Naive thymus-derived CD8-positive, alpha-beta T cell (primary cell): Measurements from ENCODE around the gene MAGI1. TPM values are rescaled to one million over a fixed set of nuclear protein-coding genes. Genes with fewer than 3 reads are reported as not detected.

Experiments used
- ATAC-seq, 2 donors: fragments of 150-1000 bp; cut with Tn5 transposase in 1 of 2; sonication (Bioruptor Pico), chemical (Tn5 transposase) in 1 of 2; 1 replicate in 1 of 2; 2 replicates in 1 of 2; pipeline ENCODE4 v1.10.0; 2021; ENCODE audit warnings: mild to moderate bottlenecking in 2 of 2, moderate library complexity in 2 of 2
- POLR2A ChIA-PET: fragments of 350-600 bp; sonication (Branson Sonifier 250); formaldehyde crosslinking; loops from one replicate; lab custom pipeline; 2021; ENCODE audit warnings: antibody characterized with exemption; lab: Charles Lee
- DNase-seq, 10 donors: peaks; one replicate each; pipeline versions ENCODE4 v3.0.0 to v3.0.0-alpha.2; 2020 to 2022
- H3K27ac Mint-ChIP-seq, 10 donors: one replicate each; pipeline ENCODE4 v1.8.0; 2020 to 2022; ENCODE audit warnings: mild to moderate bottlenecking in 10 of 10, mixed read lengths in 10 of 10, moderate library complexity in 4 of 10, inconsistent platforms in 1 of 10
- H3K27me3 Mint-ChIP-seq, 5 donors: one replicate each; pipeline ENCODE4 v1.8.0; 2021 to 2022; ENCODE audit warnings: mixed read lengths in 5 of 5
- H3K36me3 Mint-ChIP-seq, 3 donors: one replicate each; pipeline ENCODE4 v1.8.0; 2020 to 2022; ENCODE audit warnings: mixed read lengths in 3 of 3, mild to moderate bottlenecking in 2 of 3, inconsistent platforms in 1 of 3
- H3K4me1 Mint-ChIP-seq, 4 donors: one replicate each; pipeline ENCODE4 v1.8.0; 2021 to 2022; ENCODE audit warnings: mixed read lengths in 4 of 4
- H3K4me3 Mint-ChIP-seq, 10 donors: one replicate each; pipeline ENCODE4 v1.8.0; 2020 to 2022; ENCODE audit warnings: mild to moderate bottlenecking in 10 of 10, mixed read lengths in 10 of 10, moderate library complexity in 6 of 10, inconsistent platforms in 1 of 10
- H3K9me3 Mint-ChIP-seq, 9 donors: one replicate each; pipeline ENCODE4 v1.8.0; 2020 to 2022; ENCODE audit warnings: mixed read lengths in 9 of 9, mild to moderate bottlenecking in 3 of 9, inconsistent platforms in 1 of 9, moderate library complexity in 1 of 9
- polyA plus RNA-seq, 3 donors: library from polyadenylated mRNA; unstranded; fragments of 300-500 nt; fragmentation: Illumina TruSeq; gene quantifications; one replicate each; pipeline ENCODE4 v1.2.3, GENCODE V29; 2021
- total RNA-seq, 8 experiments: library from RNA in 2 of 8; stranded (reverse) in 2 of 8; gene quantifications; one replicate each; pipeline ENCODE4 v1.2.3 and lab custom pipeline; 2021 to 2026

MAGI1 gene
- total and polyA plus RNA-seq, 5 experiments from 2014 or later: not detected

- POLR2A ChIA-PET: no interaction called here
- H3K36me3 Mint-ChIP-seq: no peaks in the 10 kb centered on the region
Measured at GRCh38 chr3:65814845-65815578, 223.7 kb downstream of the MAGI1 start.

GRCh38 chr3:65811892-65812291 lies 226.8 kb downstream of the MAGI1 start:
- ATAC-seq (no peak), DNase-seq (no peak)
- Mint-ChIP-seq H3K9me3 (peaks cover 0 to 23% (median 1%) of the 10 kb centered on the region in 9 donors), H3K27ac (no peak overlapping the region), H3K27me3 (peaks cover 0 to 4% (median 0%) of the 10 kb centered on the region in 5 donors), H3K36me3 (no peaks in the 10 kb centered on the region), H3K4me1 (no peaks in the 10 kb centered on the region), H3K4me3 (no peak overlapping the region)
- POLR2A ChIA-PET: no interaction called here

More at GRCh38 chr3:65814845-65815578, 223.7 kb downstream of the MAGI1 start:
- no peak for ATAC-seq
- H3K4me3 Mint-ChIP-seq: no peak overlapping the region
- no peak overlapping the region for H3K27ac Mint-ChIP-seq
- H3K27me3 Mint-ChIP-seq: peaks cover 0 to 4% (median 0%) of the 10 kb centered on the region in 5 donors
- H3K4me1 Mint-ChIP-seq: no peaks in the 10 kb centered on the region
- no peak for DNase-seq
- peaks cover 0 to 12% (median 1%) of the 10 kb centered on the region in 9 donors for H3K9me3 Mint-ChIP-seq

- H3K9me3 Mint-ChIP-seq: peaks cover 0 to 24% (median 1%) of the 10 kb centered on the region in 9 donors
- H3K36me3 Mint-ChIP-seq: peaks cover 0 to 3% (median 0%) of the 10 kb centered on the region in 3 donors
- DNase-seq: no peak
- no peak for ATAC-seq
- no peaks in the 10 kb centered on the region for H3K4me1 Mint-ChIP-seq
- POLR2A ChIA-PET: no interaction called here
- no peak overlapping the region for H3K27ac Mint-ChIP-seq
- no peak overlapping the region for H3K4me3 Mint-ChIP-seq
- peaks cover 0 to 4% (median 0%) of the 10 kb centered on the region in 5 donors for H3K27me3 Mint-ChIP-seq
Measured at GRCh38 chr3:65811086-65811761, 227.5 kb downstream of the MAGI1 start.

- peaks cover 0 to 3% (median 0%) of the 10 kb centered on the region in 3 donors for H3K36me3 Mint-ChIP-seq
- peaks cover 0 to 4% (median 0%) of the 10 kb centered on the region in 5 donors for H3K27me3 Mint-ChIP-seq
- H3K4me1 Mint-ChIP-seq: no peaks in the 10 kb centered on the region
- POLR2A ChIA-PET: no interaction called here
- ATAC-seq (no peak), DNase-seq (no peak)
- H3K4me3 Mint-ChIP-seq: no peak overlapping the region
- H3K9me3 Mint-ChIP-seq: peaks cover 0 to 29% (median 2%) of the 10 kb centered on the region in 9 donors
- H3K27ac Mint-ChIP-seq: no peak overlapping the region
Measured at GRCh38 chr3:65810302-65810701, 228.4 kb downstream of the MAGI1 start.

- Mint-ChIP-seq H3K4me1 (no peaks in the 10 kb centered on the region), H3K27ac (no peak overlapping the region), H3K4me3 (no peak overlapping the region), H3K27me3 (peaks cover 0 to 4% (median 0%) of the 10 kb centered on the region in 5 donors), H3K36me3 (peaks cover 0 to 3% (median 0%) of the 10 kb centered on the region in 3 donors), H3K9me3 (peaks cover 0 to 33% (median 2%) of the 10 kb centered on the region in 9 donors)
- POLR2A ChIA-PET: no interaction called here
- ATAC-seq: no peak
- DNase-seq: no peak
Measured at GRCh38 chr3:65809641-65810150, 229.0 kb downstream of the MAGI1 start.

- Mint-ChIP-seq H3K36me3 (peaks cover 0 to 3% (median 0%) of the 10 kb centered on the region in 3 donors), H3K4me3 (no peak overlapping the region), H3K4me1 (no peaks in the 10 kb centered on the region), H3K27me3 (peaks cover 0 to 4% (median 0%) of the 10 kb centered on the region in 5 donors), H3K9me3 (peaks cover 0 to 33% (median 2%) of the 10 kb centered on the region in 9 donors), H3K27ac (no peak overlapping the region)
- DNase-seq (no peak), ATAC-seq (no peak)
- POLR2A ChIA-PET: no interaction called here
Measured at GRCh38 chr3:65808824-65809223, 229.9 kb downstream of the MAGI1 start.

GRCh38 chr3:65808407-65808806 lies 230.3 kb downstream of the MAGI1 start:
- peaks cover 0 to 3% (median 0%) of the 10 kb centered on the region in 3 donors for H3K36me3 Mint-ChIP-seq
- no peak overlapping the region for H3K4me3 Mint-ChIP-seq
- H3K27me3 Mint-ChIP-seq: peaks cover 0 to 4% (median 0%) of the 10 kb centered on the region in 5 donors
- H3K9me3 Mint-ChIP-seq: peaks cover 0 to 33% (median 2%) of the 10 kb centered on the region in 9 donors
- H3K27ac Mint-ChIP-seq: no peak overlapping the region
- no peak for ATAC-seq
- POLR2A ChIA-PET: no interaction called here
- DNase-seq: no peak
- H3K4me1 Mint-ChIP-seq: no peaks in the 10 kb centered on the region

- no peak overlapping the region for H3K4me3 Mint-ChIP-seq
- peaks cover 0 to 33% (median 2%) of the 10 kb centered on the region in 9 donors for H3K9me3 Mint-ChIP-seq
- POLR2A ChIA-PET: no interaction called here
- H3K4me1 Mint-ChIP-seq: no peaks in the 10 kb centered on the region
- ATAC-seq (no peak), DNase-seq (no peak)
- no peak overlapping the region for H3K27ac Mint-ChIP-seq
- peaks cover 0 to 4% (median 0%) of the 10 kb centered on the region in 5 donors for H3K27me3 Mint-ChIP-seq
- H3K36me3 Mint-ChIP-seq: peaks cover 0 to 3% (median 0%) of the 10 kb centered on the region in 3 donors
Measured at GRCh38 chr3:65807225-65807624, 231.5 kb downstream of the MAGI1 start.

- DNase-seq (no peak), ATAC-seq (no peak)
- POLR2A ChIA-PET: no interaction called here
- Mint-ChIP-seq H3K27ac (no peak overlapping the region), H3K27me3 (peaks cover 0 to 4% (median 0%) of the 10 kb centered on the region in 5 donors), H3K9me3 (peaks cover 0 to 33% (median 2%) of the 10 kb centered on the region in 9 donors), H3K4me1 (no peaks in the 10 kb centered on the region), H3K4me3 (no peak overlapping the region), H3K36me3 (peaks cover 0 to 3% (median 0%) of the 10 kb centered on the region in 3 donors)
Measured at GRCh38 chr3:65806600-65806999, 232.1 kb downstream of the MAGI1 start.

GRCh38 chr3:65796676-65797075 lies 242.0 kb downstream of the MAGI1 start:
- Mint-ChIP-seq H3K27me3 (no peaks in the 10 kb centered on the region), H3K9me3 (peaks cover 0 to 2% (median 0%) of the 10 kb centered on the region in 9 donors), H3K4me1 (no peaks in the 10 kb centered on the region), H3K4me3 (no peak overlapping the region), H3K36me3 (no peaks in the 10 kb centered on the region), H3K27ac (no peak overlapping the region)
- ATAC-seq (no peak), DNase-seq (no peak)
- POLR2A ChIA-PET: no interaction called here

- H3K4me1 Mint-ChIP-seq: no peaks in the 10 kb centered on the region
- H3K27ac Mint-ChIP-seq: no peak overlapping the region
- no peaks in the 10 kb centered on the region for H3K27me3 Mint-ChIP-seq
- H3K4me3 Mint-ChIP-seq: no peak overlapping the region
- no peak for ATAC-seq
- no peaks in the 10 kb centered on the region for H3K36me3 Mint-ChIP-seq
- no peak for DNase-seq
- no peaks in the 10 kb centered on the region for H3K9me3 Mint-ChIP-seq
- POLR2A ChIA-PET: no interaction called here
Measured at GRCh38 chr3:65795166-65795565, 243.6 kb downstream of the MAGI1 start.

- POLR2A ChIA-PET: no interaction called here
- Mint-ChIP-seq H3K4me1 (no peaks in the 10 kb centered on the region), H3K9me3 (no peaks in the 10 kb centered on the region), H3K27ac (no peak overlapping the region), H3K36me3 (no peaks in the 10 kb centered on the region), H3K27me3 (no peaks in the 10 kb centered on the region), H3K4me3 (no peak overlapping the region)
- ATAC-seq (no peak), DNase-seq (no peak)
Measured at GRCh38 chr3:65793495-65794200, 245.1 kb downstream of the MAGI1 start.
